ENCODE measurements around the gene GPX2.
"Not testable (repeated sequence)": the region's sequence is repeated elsewhere in the genome, so short reads cannot be mapped to it uniquely, and the experiment has no call there.

Gene GPX2

DNA sequence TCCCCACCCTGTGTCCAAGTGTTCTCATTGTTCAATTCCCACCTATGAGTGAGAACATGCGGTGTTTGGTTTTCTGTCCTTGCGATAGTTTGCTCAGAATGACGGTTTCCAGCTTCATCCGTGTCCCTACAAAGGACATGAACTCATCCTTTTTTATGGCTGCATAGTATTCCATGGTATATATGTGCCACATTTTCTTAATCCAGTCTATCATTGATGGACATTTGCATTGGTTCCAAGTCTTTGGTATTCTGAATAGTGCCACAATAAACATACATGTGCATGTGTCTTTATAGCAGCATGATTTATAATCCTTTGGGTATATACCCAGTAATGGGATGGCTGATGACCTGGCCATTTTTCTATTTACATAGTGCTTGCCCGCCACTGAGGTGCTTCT, 29.1 kb downstream of the GPX2 start:
- not testable (repeated sequence) for DNase-seq (ENCODE audit: low spot score)

DNA sequence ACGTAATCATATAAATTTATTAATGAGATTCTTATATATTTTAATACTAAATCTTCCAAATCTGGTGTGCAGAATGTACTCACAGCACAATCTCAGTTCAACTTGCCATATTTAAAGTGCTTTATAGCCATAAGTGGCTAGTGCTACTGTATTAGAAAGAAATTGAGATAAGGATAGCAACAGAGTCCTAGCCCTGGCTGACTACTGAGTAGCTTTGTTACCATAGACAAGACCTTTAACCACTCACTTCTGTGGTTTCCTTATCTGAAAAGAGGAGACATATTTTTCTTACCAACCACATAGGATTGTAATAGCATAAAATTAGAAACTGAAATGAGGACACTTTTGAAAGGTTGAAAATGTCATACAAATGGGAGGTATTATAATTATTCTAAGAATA, 30.3 kb downstream of the GPX2 start:
- DNase-seq (ENCODE audit: low spot score): no peak

- DNase-seq (ENCODE audit: low spot score): no peak
Measured at GRCh38 chr14:64910847-64911495, 31.6 kb downstream of the GPX2 start.

DNA sequence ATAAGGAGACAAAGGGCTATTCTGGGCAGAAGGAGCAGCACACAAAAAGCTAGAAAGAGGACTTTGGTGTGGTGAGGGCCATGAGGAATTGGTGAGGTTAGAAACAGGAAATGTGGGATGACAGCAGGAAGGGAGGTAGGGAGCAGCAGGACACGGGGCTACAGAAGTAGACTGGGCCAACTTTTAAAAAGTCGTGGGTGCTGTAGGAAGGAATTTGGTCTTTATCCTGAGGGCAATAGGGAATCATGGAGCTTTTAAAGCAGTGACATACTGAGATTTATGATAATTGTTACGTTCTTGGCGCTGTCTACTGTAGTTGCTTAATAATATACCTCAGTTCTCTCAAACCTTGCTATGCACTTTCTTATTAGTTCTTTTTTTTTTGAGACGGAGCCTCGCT, 36.5 kb downstream of the GPX2 start:
- no peak for DNase-seq (ENCODE audit: low spot score)

DNA sequence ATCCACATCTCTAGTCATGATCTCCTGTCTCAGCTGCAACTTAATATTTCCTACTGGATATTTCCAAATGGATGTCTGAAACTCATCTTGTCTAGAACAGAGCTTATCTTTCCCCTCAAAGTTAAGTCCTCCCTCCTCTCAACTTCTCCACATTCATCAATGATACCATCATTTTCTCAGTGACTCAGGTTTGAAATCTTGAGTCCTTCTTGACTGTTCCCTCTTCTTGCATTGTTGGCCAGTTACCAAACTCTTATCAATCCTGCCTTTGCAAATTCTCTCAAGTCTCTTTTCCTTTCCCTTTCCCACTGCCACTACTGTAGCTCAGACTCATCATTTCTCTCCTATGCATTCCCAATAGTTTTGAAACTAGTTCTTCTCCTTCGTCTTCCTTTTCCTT, 42.6 kb downstream of the GPX2 start:
- no peak for DNase-seq (ENCODE audit: low spot score)

DNA sequence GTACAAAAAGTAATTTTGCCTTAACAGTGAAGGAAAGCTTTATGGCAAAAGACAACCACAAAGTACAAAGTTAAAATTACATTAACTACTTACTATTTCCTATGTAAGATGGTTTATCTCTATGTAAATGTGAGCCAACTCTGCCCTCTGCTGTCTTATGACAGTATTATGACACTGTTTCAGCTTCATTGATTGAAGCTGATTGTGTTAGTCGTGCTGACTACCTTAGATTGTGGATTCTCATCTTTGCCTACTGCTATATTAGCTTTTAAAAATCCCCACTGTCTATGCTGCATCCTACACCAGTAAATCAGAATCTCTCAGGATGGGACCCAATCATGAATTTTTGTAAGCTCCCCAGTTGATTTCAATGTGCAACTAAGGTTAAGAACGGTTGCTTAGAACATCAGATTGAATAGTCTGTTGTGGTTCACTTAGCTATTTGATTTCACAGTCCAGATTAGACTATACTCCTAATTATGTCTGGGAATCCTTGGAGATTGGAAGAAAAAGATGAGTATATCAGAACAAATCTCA, 50.6 kb downstream of the GPX2 start:
- peak; percentile 89 for DNase-seq (ENCODE audit: low spot score)

DNA sequence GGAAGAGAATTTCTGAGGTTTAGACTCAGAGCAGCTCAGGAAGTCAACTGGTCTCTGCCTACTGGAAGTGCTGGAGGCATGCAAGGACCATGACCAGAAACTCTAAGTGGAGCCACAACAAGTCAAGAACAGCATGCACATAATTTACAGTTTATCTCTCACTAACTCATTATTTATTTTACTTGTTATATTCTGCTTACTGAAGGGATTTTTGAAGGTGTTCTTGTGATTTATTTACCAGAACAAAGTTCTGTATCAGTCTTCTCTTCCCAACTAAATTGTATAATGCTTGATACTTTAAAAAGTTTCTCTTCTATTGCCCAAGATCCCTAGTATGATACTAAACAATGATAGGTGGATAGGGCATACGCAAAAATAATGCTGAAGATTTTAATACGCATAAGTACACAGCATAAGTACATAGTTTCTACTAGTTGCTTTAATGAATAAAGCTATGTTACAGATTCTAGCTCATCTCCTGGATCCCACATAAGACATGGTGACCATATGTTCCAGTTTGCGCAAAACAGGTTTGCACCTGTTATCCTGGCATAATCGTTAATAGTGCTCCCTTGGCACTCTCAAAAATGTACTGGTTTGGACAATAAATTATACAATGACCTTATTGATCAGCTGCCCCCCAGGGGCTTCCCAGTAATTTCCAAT, 51.2 kb downstream of the GPX2 start:
- no peak for DNase-seq (ENCODE audit: low spot score)

GRCh38 chr14:64889352-64889751, 53.2 kb downstream of the GPX2 start:
- DNase-seq (ENCODE audit: low spot score): no peak
